Hippocampal formation (tissue), 2 donors: ENCODE measurements around the gene KCNJ10.
A peak's percentile ranks its signal among the peaks of the same experiment; 100 is the strongest.

Source experiments
- DNase-seq, 2 donors: peaks; one replicate each; lab custom pipeline; 2025; lab: John Stamatoyannopoulos, UW

KCNJ10 gene

GRCh38 chr1:160083968-160084770 lies 14.2 kb upstream of the KCNJ10 start:
- DNase-seq = no peak

DNA sequence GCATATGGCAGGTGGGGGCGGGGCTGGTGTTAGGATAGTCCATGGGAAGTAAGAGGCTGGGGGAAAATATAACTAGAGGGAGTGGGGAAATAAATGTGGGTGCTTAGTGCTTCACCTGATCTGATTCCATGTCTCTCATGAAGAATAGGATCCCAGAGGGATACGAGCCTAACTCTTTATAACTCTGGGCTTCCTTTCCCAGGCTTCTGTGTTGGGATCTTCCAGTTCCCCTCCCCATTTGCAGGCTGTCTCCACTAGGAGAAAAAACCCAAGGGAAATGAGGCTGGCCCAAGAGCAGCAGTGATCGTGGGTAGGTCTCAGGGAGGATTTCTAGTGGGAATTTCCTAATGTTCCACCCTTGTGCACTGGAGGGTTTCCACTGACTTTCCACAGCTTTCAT lies 13.0 kb upstream of the KCNJ10 start:
- DNase-seq = no peak

- no peak for DNase-seq
Observed at GRCh38 chr1:160082487-160082886, 12.5 kb upstream of the KCNJ10 start.

- DNase-seq = peak; percentile 76 to 92
Observed at GRCh38 chr1:160081261-160081936, 11.4 kb upstream of the KCNJ10 start, which contains the start of gene KCNJ9. KCNJ9 (plus strand) TSS chr1:160081538; CDS start chr1:160084031, 2,493 bp downstream.

DNA sequence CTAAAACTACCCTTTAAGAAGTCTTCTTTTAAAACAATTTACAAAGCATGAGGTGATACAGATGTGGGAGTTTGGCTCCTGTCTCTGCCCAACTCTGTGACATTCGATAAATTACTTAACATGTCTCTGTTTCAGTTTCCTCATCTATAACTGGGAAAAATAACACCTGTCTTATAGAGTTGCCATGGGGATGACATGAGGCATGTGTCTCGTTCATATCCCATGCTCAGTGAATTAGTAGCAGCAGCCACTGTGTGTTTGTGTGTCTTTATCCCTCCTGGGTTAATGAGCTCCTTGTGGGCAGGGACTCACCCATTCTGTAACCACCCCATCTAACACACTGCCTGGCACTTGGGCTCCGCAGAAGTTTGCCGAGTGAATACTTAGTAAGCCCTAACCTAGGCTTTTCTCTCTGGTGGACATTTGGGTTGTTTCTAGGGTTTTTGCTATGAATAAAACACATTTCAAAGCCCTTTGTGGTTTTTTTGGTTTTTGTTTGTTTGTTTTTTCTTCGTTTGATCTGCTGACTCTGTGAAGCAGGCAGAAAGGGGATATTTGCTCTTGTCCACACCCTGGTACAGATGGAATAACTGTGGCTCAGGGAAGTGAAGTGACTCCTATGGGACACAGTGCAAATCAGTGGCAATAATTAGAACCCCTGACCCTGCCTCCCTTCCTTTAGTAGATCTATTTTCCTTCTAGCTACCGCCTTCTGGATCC lies 10.6 kb upstream of the KCNJ10 start:
- DNase-seq = no peak

DNA sequence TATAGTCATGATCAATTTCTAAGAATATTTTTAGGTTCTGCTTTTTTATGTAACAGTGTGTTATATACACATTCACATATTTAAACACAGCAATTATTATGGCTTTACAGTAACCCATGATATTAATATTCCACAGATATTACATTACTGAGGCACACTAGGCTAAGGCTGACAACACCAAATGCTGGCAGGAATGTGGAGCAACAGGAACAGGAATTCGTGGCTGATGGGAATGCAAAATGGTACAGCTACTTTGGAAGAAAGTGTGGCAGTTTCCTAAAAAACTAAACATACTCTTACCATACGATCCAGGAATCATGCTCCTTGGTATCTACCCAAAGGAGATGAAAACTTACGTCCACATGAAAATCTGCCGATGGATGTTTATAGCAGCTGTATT lies 9.5 kb upstream of the KCNJ10 start:
- no peak for DNase-seq

- peak; percentile 65 to 67 for DNase-seq
Observed at GRCh38 chr1:160078512-160079195, 8.7 kb upstream of the KCNJ10 start.

DNA sequence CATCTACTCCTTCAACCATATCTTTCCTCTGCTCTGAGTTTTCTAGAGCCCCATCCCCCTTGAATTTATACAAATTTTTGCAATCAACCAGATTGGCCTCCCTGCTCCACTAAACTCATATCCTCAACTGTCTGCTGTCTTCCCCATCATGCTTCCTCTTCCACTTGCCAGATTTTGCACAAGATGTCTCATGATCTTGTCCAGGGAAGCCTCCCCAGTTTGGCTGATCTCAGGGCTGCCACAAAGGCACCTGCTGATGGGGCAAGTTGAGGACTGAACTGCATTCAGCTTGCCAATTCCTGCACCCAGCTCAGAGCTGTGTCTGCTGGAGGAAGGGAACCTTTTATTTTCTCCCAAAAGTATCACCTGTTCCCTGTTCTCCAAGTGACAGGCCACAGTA lies 7.5 kb upstream of the KCNJ10 start:
- DNase-seq = no peak

DNA sequence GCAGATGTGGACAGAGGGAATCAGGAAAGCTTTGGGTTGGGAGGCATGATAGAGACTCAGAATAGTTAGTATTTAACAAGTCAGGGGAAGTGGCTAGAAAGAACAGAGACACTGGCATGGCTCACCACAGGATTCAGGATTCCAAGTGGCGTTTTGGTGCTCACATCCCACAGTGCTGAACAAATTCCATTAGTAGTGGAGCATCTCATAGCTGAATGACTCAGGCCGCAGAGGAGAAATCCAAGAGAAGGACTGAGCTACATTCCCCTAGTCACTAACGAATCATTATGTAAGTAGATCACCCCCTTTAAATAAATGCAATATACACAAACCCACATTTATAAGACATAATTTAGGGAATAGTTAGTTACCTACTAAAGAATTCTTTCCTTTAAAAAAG lies 6.3 kb upstream of the KCNJ10 start:
- no peak for DNase-seq

DNA sequence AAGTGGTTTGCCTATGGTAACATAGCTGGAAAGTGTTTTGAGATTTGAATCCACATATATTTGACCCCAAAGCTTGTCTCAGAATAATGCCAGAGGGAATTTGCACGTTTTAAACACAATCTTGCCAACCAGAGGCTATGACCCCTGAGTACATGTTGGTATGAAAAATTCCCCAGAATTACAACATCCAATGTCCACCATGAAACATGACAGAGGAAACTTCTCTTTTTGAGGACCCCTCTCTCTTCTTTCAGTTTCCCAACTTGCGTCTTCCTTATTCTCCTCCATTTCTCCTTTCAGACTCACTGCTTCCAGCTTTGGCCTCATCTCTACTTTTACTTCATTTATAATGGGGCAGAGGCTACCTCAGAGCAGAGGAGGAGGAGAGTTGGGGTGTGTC lies 5.9 kb upstream of the KCNJ10 start:
- DNase-seq = no peak

GRCh38 chr1:160074865-160075264 lies 4.9 kb upstream of the KCNJ10 start:
- no peak for DNase-seq

DNA sequence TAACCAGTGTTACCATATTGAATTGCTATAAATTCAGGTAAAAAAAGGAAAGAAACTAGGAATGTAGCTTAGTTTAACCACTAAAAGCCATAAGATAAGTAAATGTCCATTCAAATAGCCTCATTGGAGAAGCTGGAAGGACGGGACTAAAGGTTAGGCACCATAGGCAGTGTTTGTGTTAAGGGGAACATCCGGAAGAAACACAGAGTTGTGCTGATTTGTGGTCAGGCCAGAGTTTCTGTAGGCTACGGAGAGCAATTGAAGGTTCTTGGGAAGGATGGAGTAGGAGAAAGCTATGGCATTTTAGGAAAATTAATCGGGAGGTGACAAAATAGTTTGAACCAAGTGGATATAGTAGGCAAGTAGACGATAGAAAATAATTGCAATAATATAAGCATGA lies 1.3 kb upstream of the KCNJ10 start:
- no peak for DNase-seq

- DNase-seq = peak; percentile 88 to 94
Observed at GRCh38 chr1:160070243-160071163, 543 bp upstream of the KCNJ10 start.

DNA sequence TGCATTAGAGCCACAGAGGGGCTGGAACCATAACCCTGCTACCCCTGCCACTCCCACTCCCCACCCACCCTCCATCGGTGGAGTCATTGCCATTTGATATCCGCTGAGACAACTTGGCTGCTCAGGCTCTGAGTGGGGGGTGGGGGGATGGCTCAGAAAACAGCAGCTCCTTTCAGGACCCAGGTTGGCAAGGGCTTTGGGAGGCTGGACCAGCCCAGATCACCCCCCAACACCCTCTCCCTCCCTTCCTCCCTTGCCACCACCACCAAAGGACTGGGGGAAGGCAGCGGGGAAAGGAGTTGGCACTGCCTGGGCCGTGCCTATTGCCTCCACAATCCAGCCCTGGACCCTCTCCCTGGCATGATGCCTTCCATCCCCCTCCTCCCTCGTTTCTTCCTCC lies 1.7 kb downstream of the KCNJ10 start:
- DNase-seq = peak; percentile 88 to 90

GRCh38 chr1:160066829-160067745 lies 2.9 kb downstream of the KCNJ10 start:
- DNase-seq = peak; percentile 28 to 45

- DNase-seq = no peak
Observed at GRCh38 chr1:160064746-160065145, 5.2 kb downstream of the KCNJ10 start.

- no peak for DNase-seq
Observed at GRCh38 chr1:160064164-160064563, 5.8 kb downstream of the KCNJ10 start.

- DNase-seq = no peak
Observed at GRCh38 chr1:160063176-160063575, 6.8 kb downstream of the KCNJ10 start.

- peak; percentile 97 for DNase-seq
Observed at GRCh38 chr1:160062230-160062532, 7.8 kb downstream of the KCNJ10 start.
